GM12872 (cell line): ENCODE measurements around the gene SLC13A3.

Source experiments
- CTCF ChIP-seq: IDR thresholded peaks from 3 replicates; pipeline ENCODE4 v1.5.1; 2011; ENCODE audit warnings: low read depth, mild to moderate bottlenecking, low read length, moderate library complexity; ENCODE audit not compliant: insufficient read depth

Gene SLC13A3

GRCh38 chr20:46695892-46696291 lies 44.6 kb upstream of the SLC13A3 start:
- TF ChIP-seq CTCF, result no peak

GRCh38 chr20:46694484-46694883 lies 43.2 kb upstream of the SLC13A3 start:
- TF ChIP-seq CTCF, result no peak

- no peak for TF ChIP-seq CTCF
Measured at GRCh38 chr20:46691196-46691595, 39.9 kb upstream of the SLC13A3 start.

GRCh38 chr20:46690219-46691106 lies 39.2 kb upstream of the SLC13A3 start:
- TF ChIP-seq CTCF, result no peak

GRCh38 chr20:46689754-46690085 lies 38.5 kb upstream of the SLC13A3 start:
- no peak for TF ChIP-seq CTCF

- peak; percentile 30; the same call in 1 of the 3 replicates for TF ChIP-seq CTCF
Measured at GRCh38 chr20:46689082-46689753, 38.0 kb upstream of the SLC13A3 start, which contains the start of gene TP53RK. TP53RK (minus strand) TSS chr20:46689444; CDS start chr20:46689414, 30 bp downstream.
